PC-3 (cell line): ENCODE results near the gene PCED1B. TPM values are rescaled to one million over a fixed set of nuclear protein-coding genes. Genes with fewer than 3 reads are reported as not detected.

Experiments
- ATAC-seq: fragments of 200-7000 bp; cut with Tn5 transposase; 2 replicates; pipeline ENCODE4 v1.9.1; 2020; ENCODE audit warnings: mild to moderate bottlenecking, moderate library complexity
- BruUV-seq: library from RNA; stranded (reverse); fragments of 400-500 nt; replicated peaks from 2 replicates; lab custom pipeline; 2021; lab: Mats Ljungman, UMichigan
- CTCF ChIA-PET: fragments of 300-600 bp; sonication (Branson Sonifier 250); formaldehyde crosslinking; loops from one replicate; lab custom pipeline; 2022; ENCODE audit warnings: antibody characterized with exemption; lab: Charles Lee
- POLR2A ChIA-PET: fragments of 300-600 bp; sonication (Branson Sonifier 250); formaldehyde crosslinking; loops from one replicate; lab custom pipeline; 2022; ENCODE audit warnings: antibody characterized with exemption; ENCODE audit not compliant: unreplicated experiment; lab: Charles Lee
- DNase-seq: peaks from one replicate; pipeline ENCODE4 v3.0.0-alpha.2; 2015
- H2AFZ ChIP-seq: fragments of 300-600 bp; sonication (generic); 2 replicates; pipeline ENCODE4 v1.6.0; 2016; ENCODE audit warnings: antibody characterized with exemption, low read length
- H3F3A ChIP-seq: fragments of 300-600 bp; sonication (generic); one replicate; pipeline ENCODE4 v1.6.0; 2017; ENCODE audit warnings: antibody characterized with exemption, low read length, control low read depth, mild to moderate bottlenecking; ENCODE audit not compliant: unreplicated experiment
- H3K27ac ChIP-seq: fragments of 300-600 bp; sonication (generic); 2 replicates; pipeline ENCODE4 v1.5.1; 2016; ENCODE audit warnings: mild to moderate bottlenecking, low read length
- H3K27me3 ChIP-seq: fragments of 300-600 bp; sonication (generic); 2 replicates; pipeline ENCODE4 v1.6.1; 2016; ENCODE audit warnings: low read length, mixed read lengths
- H3K36me3 ChIP-seq: fragments of 300-600 bp; sonication (generic); 2 replicates; pipeline ENCODE4 v1.6.1; 2016; ENCODE audit warnings: low read depth, mixed run types, low read length, mixed read lengths
- H3K4me1 ChIP-seq: fragments of 300-600 bp; sonication (generic); 2 replicates; pipeline ENCODE4 v1.5.1; 2016; ENCODE audit warnings: low read length; ENCODE audit not compliant: insufficient read depth
- H3K4me2 ChIP-seq: fragments of 300-600 bp; sonication (generic); 2 replicates; pipeline ENCODE4 v1.6.0; 2016; ENCODE audit warnings: low read length
- H3K4me3 ChIP-seq: fragments of 300-600 bp; sonication (generic); 2 replicates; pipeline ENCODE4 v1.5.1; 2016; ENCODE audit warnings: mild to moderate bottlenecking, low read length, mixed read lengths
- H3K79me2 ChIP-seq: fragments of 300-600 bp; sonication (generic); 2 replicates; pipeline ENCODE4 v1.6.1; 2017; ENCODE audit warnings: low read length, mixed read lengths
- H3K9ac ChIP-seq: fragments of 300-600 bp; sonication (generic); 2 replicates; pipeline ENCODE4 v1.6.0; 2016; ENCODE audit warnings: mild to moderate bottlenecking, low read length
- H3K9me2 ChIP-seq: fragments of 300-600 bp; sonication (generic); replicated peaks from 2 replicates; pipeline ENCODE4 v1.6.1; 2016; ENCODE audit warnings: mixed run types, low read length, mixed read lengths
- H3K9me3 ChIP-seq: fragments of 300-600 bp; sonication (generic); 2 replicates; pipeline ENCODE4 v1.6.1; 2016; ENCODE audit warnings: low read length, mixed read lengths
- H4K20me1 ChIP-seq: fragments of 300-600 bp; sonication (generic); 2 replicates; pipeline ENCODE4 v1.6.1; 2016; ENCODE audit warnings: low read length, mixed read lengths
- EZH2 ChIP-seq: fragments of 300-600 bp; sonication (generic); IDR thresholded peaks from one replicate; pipeline ENCODE4 v1.6.1; 2017; ENCODE audit warnings: antibody characterized with exemption, mild to moderate bottlenecking, low read length; ENCODE audit not compliant: unreplicated experiment
- EZH2phosphoT487 ChIP-seq: fragments of 300-600 bp; sonication (generic); IDR thresholded peaks from 2 replicates; pipeline ENCODE4 v1.6.1; 2018; ENCODE audit warnings: mild to moderate bottlenecking, antibody characterized with exemption, low read length, borderline replicate concordance
- intact Hi-C: fragments of 100-400 bp; cut with micrococcal nuclease; formaldehyde crosslinking; loops from 2 replicates; pipeline ENCODE4 v1.9.0; 2023
- total RNA-seq: library from RNA; depleted of rRNA; stranded (reverse); fragments of >200 nt; gene quantifications from 2 replicates; pipeline ENCODE4 v1.2.3, GENCODE V29; 2014
- TF ChIP-seq, protein P1 (sequence below): fragments of 300-600 bp; sonication (generic); conservative IDR thresholded peaks from 2 replicates; pipeline ENCODE4 v1.5.1; 2017; ENCODE audit warnings: antibody characterized with exemption, low read depth, mild to moderate bottlenecking, low read length

PCED1B gene
- total RNA-seq, 1 experiment from 2014 or later, result 1.0 TPM

DNA sequence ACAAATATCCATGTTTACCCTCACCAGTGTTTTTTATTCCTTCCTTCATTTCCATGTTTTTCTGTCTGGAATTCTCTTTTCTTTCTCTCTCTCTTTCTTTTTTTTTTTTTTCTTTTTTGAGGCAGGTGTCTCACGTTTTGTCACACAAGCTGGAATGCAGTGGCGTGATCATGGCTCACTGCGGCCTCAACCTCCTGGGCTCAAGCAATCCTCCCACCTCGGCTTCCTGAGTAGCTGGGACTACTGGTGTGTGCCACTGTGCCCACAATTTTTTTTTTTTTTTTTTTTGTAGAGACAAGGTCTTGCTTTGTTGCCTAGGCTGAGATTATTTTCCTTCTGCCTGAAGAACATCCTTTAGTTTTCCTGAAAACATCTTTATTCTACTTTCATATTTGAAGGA is 15.4 kb downstream of the PCED1B start:
- no peaks in the 10 kb centered on the region for H4K20me1 ChIP-seq
- H3K4me1 ChIP-seq, result peaks cover 45% of the 10 kb centered on the region
- peak overlapping the region; percentile 26; the same call in 1 of the 2 replicates for H3K9ac ChIP-seq
- H3K4me3 ChIP-seq, result peak overlapping the region; percentile 36
- DNase-seq (peak; percentile 53), ATAC-seq (no peak)
- no peaks in the 10 kb centered on the region for H3K79me2 ChIP-seq
- intact Hi-C loops, result loop anchor here (5.0 kb wide), 2 partner anchors 122 to 212 kb away; no protein-coding TSS in a partner anchor
- no peak overlapping the region for H2AFZ ChIP-seq
- H3K36me3 ChIP-seq, result no peaks in the 10 kb centered on the region
- H3F3A ChIP-seq, result peaks cover 5% of the 10 kb centered on the region
- no peaks in the 10 kb centered on the region for H3K27me3 ChIP-seq
- TF ChIP-seq, protein P1, sequence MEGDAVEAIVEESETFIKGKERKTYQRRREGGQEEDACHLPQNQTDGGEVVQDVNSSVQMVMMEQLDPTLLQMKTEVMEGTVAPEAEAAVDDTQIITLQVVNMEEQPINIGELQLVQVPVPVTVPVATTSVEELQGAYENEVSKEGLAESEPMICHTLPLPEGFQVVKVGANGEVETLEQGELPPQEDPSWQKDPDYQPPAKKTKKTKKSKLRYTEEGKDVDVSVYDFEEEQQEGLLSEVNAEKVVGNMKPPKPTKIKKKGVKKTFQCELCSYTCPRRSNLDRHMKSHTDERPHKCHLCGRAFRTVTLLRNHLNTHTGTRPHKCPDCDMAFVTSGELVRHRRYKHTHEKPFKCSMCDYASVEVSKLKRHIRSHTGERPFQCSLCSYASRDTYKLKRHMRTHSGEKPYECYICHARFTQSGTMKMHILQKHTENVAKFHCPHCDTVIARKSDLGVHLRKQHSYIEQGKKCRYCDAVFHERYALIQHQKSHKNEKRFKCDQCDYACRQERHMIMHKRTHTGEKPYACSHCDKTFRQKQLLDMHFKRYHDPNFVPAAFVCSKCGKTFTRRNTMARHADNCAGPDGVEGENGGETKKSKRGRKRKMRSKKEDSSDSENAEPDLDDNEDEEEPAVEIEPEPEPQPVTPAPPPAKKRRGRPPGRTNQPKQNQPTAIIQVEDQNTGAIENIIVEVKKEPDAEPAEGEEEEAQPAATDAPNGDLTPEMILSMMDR, result no peak
- TF ChIP-seq EZH2 (no peak), EZH2phosphoT487 (no peak)
- no peaks in the 10 kb centered on the region for H3K9me3 ChIP-seq
- H3K4me2 ChIP-seq, result peak overlapping the region; percentile 68
- peak overlapping the region; percentile 61 for H3K27ac ChIP-seq
- POLR2A ChIA-PET, result interaction anchor here (0.6 to 0.8 kb wide), 2 partner anchors 13 to 15 kb away, joined by 7 to 13 read pairs; partner anchors contain the start of gene AMIGO2
- no peaks in the 10 kb centered on the region for H3K9me2 ChIP-seq
- CTCF ChIA-PET, result interaction anchor here (1.0 kb wide), 1 partner anchor 125 kb away, joined by 3 read pairs; no protein-coding TSS in a partner anchor
- no TSS peak for BruUV-seq

DNA sequence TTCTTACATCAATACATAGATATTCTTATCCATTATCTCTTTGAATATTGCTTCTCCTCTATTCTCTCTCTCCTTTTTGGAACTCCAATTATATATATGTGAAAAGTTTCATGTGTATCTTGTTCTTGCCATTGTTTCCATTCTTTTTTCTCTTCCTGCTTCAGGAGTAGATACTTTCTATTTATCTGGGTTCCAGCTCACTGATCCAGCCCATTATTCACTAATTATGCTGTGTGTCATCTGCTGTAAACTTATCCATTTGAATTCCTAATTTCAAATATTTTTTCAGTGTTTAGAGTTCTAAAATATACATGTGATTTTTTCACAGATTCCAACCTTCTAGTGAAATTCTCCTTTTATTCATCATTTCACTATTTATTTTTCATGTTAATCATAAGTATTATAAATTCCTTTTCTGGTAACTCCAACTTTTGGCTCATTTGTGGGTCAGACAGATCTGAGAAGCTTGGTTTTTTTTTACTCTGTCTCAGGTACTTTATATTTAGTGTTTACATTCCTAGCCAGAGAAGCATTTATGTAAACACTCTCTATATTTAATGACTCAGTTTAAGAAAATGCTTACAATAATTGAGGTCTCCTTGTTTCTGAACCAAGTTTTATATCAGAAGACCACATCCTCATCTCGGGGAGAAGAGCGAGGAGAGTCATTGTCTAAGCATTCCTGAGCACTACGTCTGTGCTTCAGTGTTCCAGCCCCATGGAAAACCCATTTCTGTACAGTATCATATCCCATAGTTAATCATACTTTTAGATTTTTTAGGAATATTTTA is 16.2 kb downstream of the PCED1B start:
- Histone ChIP-seq H3K36me3 (no peaks in the 10 kb centered on the region), H3F3A (peaks cover 5% of the 10 kb centered on the region), H3K9me3 (no peaks in the 10 kb centered on the region), H3K4me2 (peak overlapping the region; percentile 68), H3K4me1 (peaks cover 54% of the 10 kb centered on the region), H3K27me3 (no peaks in the 10 kb centered on the region), H3K9me2 (no peaks in the 10 kb centered on the region), H3K4me3 (peak overlapping the region; percentile 36), H4K20me1 (no peaks in the 10 kb centered on the region), H3K79me2 (no peaks in the 10 kb centered on the region), H3K27ac (peak overlapping the region; percentile 61), H2AFZ (no peak overlapping the region), H3K9ac (peak overlapping the region; percentile 26; the same call in 1 of the 2 replicates)
- no TSS peak for BruUV-seq
- DNase-seq (peak; percentile 92), ATAC-seq (peak; percentile 87)
- TF ChIP-seq, protein P1, result no peak
- TF ChIP-seq EZH2 (no peak), EZH2phosphoT487 (no peak)
- intact Hi-C loops, result loop anchor here (2.0 to 5.0 kb wide), 4 partner anchors 15 to 212 kb away; no protein-coding TSS in a partner anchor
- ChIA-PET POLR2A (interaction anchor here (0.6 to 0.8 kb wide), 2 partner anchors 15 to 161 kb away, joined by 6 to 7 read pairs; partner anchors contain the start of gene AMIGO2), CTCF (interaction anchor here (1.0 kb wide), 1 partner anchor 124 kb away, joined by 3 read pairs; no protein-coding TSS in a partner anchor)
